ENCODE measurements around the gene UQCR11.

UQCR11 gene

DNA sequence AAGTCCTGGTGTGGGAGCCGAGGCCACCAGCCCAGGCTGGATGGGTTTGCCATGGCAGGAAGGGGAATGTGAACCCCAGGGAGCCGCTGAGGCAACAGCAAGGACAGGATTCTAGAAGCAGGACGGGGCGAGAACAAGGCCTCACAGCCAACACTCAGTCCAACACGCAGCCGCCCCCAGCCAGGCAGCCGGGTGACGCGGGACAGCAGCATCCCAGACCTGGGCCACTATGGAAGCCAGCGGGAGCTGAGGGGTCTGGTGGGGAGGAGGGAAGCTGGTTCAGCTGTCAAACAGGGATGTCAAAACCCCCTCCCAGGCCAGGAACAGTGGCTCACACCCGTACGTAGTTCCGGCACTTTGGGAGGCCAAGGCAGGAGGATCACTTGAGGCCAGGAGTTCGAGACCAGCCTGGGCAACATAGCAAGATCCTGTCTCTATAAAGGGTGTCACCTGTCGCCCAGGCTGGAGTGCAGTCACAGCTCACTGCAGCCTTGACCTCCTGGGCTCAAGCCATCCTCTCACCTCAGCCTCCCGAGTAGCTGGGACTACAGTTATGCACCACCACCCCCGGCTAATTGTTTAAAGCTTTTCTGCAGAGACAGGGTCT, 43.9 kb downstream of the UQCR11 start:
- H3K4me3 ChIP-seq (ENCODE audit: control insufficient read depth, low read depth, low read length), result no peak overlapping the region
- TF ChIP-seq, protein P1, sequence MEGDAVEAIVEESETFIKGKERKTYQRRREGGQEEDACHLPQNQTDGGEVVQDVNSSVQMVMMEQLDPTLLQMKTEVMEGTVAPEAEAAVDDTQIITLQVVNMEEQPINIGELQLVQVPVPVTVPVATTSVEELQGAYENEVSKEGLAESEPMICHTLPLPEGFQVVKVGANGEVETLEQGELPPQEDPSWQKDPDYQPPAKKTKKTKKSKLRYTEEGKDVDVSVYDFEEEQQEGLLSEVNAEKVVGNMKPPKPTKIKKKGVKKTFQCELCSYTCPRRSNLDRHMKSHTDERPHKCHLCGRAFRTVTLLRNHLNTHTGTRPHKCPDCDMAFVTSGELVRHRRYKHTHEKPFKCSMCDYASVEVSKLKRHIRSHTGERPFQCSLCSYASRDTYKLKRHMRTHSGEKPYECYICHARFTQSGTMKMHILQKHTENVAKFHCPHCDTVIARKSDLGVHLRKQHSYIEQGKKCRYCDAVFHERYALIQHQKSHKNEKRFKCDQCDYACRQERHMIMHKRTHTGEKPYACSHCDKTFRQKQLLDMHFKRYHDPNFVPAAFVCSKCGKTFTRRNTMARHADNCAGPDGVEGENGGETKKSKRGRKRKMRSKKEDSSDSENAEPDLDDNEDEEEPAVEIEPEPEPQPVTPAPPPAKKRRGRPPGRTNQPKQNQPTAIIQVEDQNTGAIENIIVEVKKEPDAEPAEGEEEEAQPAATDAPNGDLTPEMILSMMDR (IDR thresholded peaks at IDR 0.05; ENCODE audit: control insufficient read depth, insufficient read depth, low read depth, low read length, missing control alignments), result no peak
- DNase-seq (ENCODE audit: low read depth), result no peak

DNA sequence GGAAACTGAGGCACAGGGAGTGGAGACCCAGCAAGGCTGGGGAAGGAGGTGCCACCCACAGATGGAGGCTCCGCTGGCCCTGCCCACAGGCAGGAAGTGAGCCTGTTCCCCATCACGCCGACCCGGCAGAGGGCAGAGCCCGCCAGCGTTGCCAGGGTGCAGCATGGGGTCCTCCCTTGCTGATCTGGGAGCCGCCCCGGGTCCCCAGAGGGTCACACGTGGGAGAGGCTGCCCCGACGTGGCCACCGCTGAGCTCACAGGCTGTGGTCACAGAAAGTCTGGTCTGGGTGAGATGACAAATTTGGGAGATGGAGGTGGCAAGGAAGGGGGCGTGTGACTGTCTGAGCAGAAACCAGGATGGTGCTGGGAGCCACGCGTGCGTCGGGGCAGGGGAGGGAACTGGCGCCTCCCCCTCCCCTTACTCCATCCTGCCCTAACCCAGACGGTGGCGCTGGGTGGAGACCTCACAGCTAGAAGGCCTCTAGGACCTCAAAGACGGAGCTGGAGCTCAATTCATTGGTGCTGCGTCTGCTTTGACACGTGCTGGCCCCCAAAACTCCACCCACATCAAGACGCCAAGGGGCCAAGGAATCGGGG, 44.9 kb downstream of the UQCR11 start:
- no peak for DNase-seq (ENCODE audit: low read depth)
- H3K4me3 ChIP-seq (ENCODE audit: control insufficient read depth, low read depth, low read length), result no peak overlapping the region

DNA sequence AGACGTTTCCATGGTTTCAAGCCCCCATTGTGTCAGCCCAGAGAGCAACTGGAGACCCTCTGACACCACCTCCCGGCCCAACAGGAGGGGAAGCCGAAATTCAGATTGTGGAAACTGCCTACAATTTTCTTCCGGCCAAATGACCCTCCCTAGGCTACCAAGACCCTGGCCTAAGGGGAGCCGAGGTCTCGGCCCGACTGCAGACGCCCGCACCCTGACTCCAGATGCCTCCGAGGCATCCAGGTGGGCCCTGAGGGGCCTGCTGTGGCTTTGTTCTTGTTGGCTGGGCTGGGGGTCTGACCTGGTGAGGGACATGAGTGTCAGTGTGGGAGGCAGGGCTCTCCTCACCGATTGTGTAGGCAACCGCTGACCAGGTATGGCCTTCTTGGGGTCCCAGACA, 46.7 kb downstream of the UQCR11 start:
- DNase-seq (ENCODE audit: low read depth), result no peak
- no peak overlapping the region for H3K4me3 ChIP-seq (ENCODE audit: control insufficient read depth, low read depth, low read length)
- TF ChIP-seq, protein P1 (IDR thresholded peaks at IDR 0.05; ENCODE audit: control insufficient read depth, insufficient read depth, low read depth, low read length, missing control alignments), result no peak

More for the DNA sequence above, 44.9 kb downstream of the UQCR11 start:
- TF ChIP-seq, protein P1 (IDR thresholded peaks at IDR 0.05; ENCODE audit: control insufficient read depth, insufficient read depth, low read depth, low read length, missing control alignments), result no peak

DNA sequence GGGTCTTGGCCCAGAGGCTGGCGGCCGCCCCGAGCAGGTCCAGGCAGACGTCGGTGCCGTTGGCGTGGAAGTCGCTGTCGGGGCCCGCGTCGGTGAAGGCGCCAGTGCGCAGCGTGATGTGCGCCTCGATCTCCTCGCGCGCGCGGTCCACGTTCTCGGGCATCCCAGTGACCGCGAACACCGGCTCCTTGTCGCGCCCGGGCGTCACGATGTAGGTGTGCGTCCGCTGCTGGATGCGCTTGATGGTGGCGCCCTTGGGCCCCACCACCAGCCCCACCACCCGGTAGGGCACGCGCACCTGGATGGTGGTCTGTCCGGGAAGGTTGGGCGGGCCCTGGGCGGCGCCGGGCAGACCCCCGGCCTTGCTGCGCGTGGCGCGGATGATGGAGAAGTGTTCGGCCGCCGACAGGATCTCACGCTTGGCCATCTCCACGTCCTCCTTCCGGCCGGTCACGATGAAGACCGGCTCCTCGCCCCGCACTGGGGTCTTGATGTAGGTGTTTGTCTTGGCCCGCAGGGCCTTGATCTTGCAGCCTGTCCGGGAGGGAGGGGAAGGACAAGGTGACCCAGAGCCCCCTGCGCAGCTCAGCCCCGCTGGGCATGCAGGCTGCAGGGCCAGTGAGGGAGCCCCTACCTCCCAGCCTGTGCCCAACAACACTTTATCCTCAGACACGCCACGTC, 48.7 kb downstream of the UQCR11 start:
- TF ChIP-seq, protein P1 (IDR thresholded peaks at IDR 0.05; ENCODE audit: control insufficient read depth, insufficient read depth, low read depth, low read length, missing control alignments), result no peak
- DNase-seq (ENCODE audit: low read depth), result no peak
- H3K4me3 ChIP-seq (ENCODE audit: control insufficient read depth, low read depth, low read length), result no peak overlapping the region

DNA sequence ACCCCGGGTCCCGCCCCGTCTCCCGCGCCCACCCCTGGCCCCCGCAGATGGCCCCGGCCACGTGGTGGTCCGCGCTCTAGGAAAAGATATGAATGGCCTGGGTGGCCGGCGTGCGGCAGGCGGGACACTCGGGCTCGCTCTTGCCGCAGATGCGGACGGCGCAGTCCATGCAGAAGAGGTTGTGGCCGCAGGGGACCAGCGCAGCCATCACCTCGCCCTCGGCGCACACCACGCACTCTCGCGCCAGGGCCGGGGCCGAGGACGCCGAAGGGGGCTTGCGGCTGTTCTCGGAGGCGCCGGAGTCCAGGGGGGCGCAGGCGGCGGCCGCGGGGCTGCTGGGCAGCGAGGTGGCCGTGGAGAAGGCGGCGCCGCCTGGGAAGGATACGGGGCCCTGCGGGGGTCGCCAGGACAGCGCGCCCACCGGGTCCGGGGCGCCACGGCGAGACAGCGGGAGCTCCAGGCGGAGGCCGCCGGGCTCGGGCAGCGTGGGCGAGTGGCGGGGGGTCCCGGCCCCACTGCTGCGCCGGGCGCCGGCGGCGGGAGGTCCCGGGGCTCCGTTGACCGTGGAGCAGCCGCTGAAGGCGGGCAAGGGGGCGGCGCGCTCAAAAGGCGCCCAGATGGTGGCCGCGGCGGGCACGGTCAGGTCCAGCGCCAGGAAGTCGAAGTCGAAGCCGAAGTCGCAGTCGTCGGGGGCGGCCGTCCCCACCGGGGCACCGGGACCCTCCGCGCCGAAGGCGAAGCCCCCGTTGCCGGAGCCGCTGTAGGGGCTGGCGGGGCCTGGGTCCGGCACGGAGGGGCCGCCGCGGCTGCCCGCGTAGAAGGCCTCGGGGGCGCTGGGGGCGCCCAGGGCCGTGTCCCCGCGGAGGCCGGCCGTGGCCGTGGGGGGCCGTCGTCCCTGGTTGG, 49.5 kb downstream of the UQCR11 start:
- no peak overlapping the region for H3K4me3 ChIP-seq (ENCODE audit: control insufficient read depth, low read depth, low read length)
- TF ChIP-seq, protein P1 (IDR thresholded peaks at IDR 0.05; ENCODE audit: control insufficient read depth, insufficient read depth, low read depth, low read length, missing control alignments), result no peak
- no peak for DNase-seq (ENCODE audit: low read depth)

DNA sequence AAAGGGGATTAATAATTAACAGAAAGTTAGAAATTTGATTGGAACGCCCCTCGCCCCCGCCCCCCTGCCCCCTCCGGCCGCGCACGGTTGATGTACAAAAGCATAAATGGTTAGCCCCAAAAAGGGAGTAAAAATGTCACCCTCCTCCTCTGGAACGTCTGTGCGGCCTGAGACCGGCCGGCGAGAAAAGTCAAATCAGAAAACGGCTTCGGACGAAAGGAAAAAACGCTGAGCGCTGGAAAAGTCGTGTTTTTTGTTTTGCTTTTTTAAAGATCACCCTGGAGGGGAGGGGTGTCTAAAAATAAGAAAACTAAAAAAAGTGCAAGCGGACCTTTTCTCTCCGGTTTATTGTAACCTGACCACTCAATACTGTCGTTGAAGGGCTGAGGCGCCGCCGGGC, 50.3 kb downstream of the UQCR11 start:
- no peak for DNase-seq (ENCODE audit: low read depth)
- TF ChIP-seq, protein P1 (IDR thresholded peaks at IDR 0.05; ENCODE audit: control insufficient read depth, insufficient read depth, low read depth, low read length, missing control alignments), result no peak
- no peak overlapping the region for H3K4me3 ChIP-seq (ENCODE audit: control insufficient read depth, low read depth, low read length)

Measured in AG09309 (cell line).